Measurements from ENCODE around the gene CSNK2A1.

- no peak for TF ChIP-seq CTCF (IDR thresholded peaks at IDR 0.05)
- no peak for TF ChIP-seq POLR2A (IDR thresholded peaks at IDR 0.05)
These were observed 48.9 kb upstream of the CSNK2A1 start for GRCh38 chr20:592506-592905.
